Fibroblast of villous mesenchyme (primary cell): ENCODE measurements around the gene RADIL. TPM values are rescaled to one million over a fixed set of nuclear protein-coding genes. Genes with fewer than 3 reads are reported as not detected.

Experiments
- DNase-seq: peaks from one replicate; pipeline ENCODE4 v3.0.0-alpha.2; 2010; ENCODE audit warnings: low read depth
- H3K4me3 ChIP-seq: 2 replicates; pipeline ENCODE4 v1.5.1; 2011; ENCODE audit warnings: low read depth, mild to moderate bottlenecking, low read length
- CTCF ChIP-seq: IDR thresholded peaks from 2 replicates; pipeline ENCODE4 v1.5.1; 2012; ENCODE audit warnings: low read depth, mild to moderate bottlenecking, low read length; ENCODE audit not compliant: insufficient read depth
- total RNA-seq: library from RNA; depleted of rRNA; stranded (reverse); fragments of >200 nt; gene quantifications from 2 replicates; pipeline ENCODE4 v1.2.3, GENCODE V29; 2012

Gene RADIL
- total RNA-seq, 1 donor: under 0.01 TPM

- no peak overlapping the region for H3K4me3 ChIP-seq
- no peak for TF ChIP-seq CTCF
- DNase-seq: no peak
These were observed 63.0 kb downstream of the RADIL start for GRCh38 chr7:4820405-4820966.

DNA sequence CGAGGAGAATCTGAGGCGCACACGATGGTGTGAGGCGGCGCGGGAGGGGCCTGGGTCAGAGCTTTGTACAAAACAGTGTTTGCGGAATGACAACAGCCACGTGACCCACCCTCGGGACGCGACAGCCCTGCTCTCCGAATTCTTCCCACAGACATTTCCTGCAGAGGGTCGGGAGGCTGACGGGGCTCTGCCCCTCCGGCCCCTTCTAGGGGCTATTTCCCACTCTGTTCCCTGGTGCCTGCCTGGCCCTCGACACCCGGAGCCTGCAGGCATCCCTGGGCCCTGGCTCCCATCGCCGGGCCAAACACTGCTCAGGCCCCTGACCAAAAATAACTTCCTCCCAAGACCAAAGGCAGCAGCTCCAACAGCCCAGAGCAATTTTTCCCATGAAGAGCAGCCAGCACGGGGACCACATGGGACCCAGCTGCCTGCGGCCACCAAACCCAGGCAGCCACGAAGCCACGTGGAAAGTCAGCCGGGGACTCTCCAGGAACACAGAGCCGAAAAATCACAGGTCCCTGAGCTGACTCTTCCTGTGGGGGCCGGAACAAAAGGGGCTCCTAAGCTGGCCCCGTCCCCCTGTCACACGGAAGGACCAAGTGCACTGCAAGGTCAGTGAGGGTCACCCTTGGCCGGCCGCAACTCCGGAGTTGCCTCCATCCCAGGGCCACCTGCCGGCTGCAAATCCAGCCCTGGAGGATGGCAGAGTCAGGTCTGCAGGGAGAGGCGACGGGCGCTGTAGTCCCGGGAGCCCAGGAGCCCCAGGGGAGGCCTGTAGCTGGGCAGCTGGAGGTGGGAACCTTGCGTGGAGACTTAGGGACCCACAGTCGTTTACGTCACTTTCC is 63.7 kb downstream of the RADIL start:
- DNase-seq: no peak
- no peak for TF ChIP-seq CTCF
- H3K4me3 ChIP-seq: no peak overlapping the region

GRCh38 chr7:4818000-4818794 is 65.3 kb downstream of the RADIL start:
- DNase-seq: no peak
- H3K4me3 ChIP-seq: no peak overlapping the region
- no peak for TF ChIP-seq CTCF

- DNase-seq: no peak
- no peak for TF ChIP-seq CTCF
- H3K4me3 ChIP-seq: no peak overlapping the region
These were observed 66.2 kb downstream of the RADIL start for GRCh38 chr7:4817178-4817901.

DNA sequence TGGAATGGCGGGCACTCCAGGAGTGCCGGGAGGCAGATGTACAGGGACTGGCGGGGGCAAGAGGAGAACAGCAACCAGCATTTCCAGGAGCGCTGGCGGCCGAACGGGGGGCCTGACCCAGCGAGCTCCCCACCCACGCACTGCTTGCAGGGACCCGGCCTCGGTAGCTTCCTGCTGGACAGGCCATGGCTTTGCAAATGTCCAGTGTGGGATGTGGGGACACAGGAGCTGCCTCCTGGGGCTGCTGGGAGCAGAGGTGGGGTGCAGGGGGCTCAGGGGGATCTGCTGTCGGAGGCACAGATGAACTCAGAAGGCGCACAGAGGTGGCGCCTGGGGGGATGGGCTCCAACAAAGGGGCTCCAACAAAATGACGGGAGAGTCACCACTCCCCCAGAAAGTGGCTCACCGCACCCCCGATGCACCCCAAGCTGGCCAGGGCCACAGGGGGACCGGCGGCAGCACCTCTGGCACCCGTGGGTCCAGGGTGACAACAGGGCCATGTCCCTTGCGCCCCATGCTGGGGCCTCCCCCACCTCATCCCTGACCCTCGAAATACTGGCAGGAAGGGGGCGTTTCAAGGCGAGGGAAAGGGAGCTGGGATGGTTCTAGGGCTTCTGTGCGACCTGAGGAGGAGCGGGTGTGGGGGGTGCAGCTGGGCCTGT is 67.0 kb downstream of the RADIL start:
- H3K4me3 ChIP-seq: no peak overlapping the region
- no peak for DNase-seq
- TF ChIP-seq CTCF: no peak
